Loucy (cell line): ENCODE measurements around the gene MECR.

Experiments
- EZH2phosphoT487 ChIP-seq: fragments of 200-600 bp; IDR thresholded peaks from 2 replicates; pipeline ENCODE4 v1.6.1; 2018; ENCODE audit warnings: antibody characterized with exemption, mild to moderate bottlenecking, moderate library complexity, borderline replicate concordance
- TF ChIP-seq, protein P1 (sequence below): fragments of 200-600 bp; sonication (generic); conservative IDR thresholded peaks from 2 replicates; pipeline ENCODE4 v1.5.1; 2014; ENCODE audit warnings: mild to moderate bottlenecking, antibody characterized with exemption, low read length

GRCh38 chr1:29225361-29225760, 5.4 kb downstream of the MECR start:
- no peak for TF ChIP-seq EZH2phosphoT487
- TF ChIP-seq, protein P1, sequence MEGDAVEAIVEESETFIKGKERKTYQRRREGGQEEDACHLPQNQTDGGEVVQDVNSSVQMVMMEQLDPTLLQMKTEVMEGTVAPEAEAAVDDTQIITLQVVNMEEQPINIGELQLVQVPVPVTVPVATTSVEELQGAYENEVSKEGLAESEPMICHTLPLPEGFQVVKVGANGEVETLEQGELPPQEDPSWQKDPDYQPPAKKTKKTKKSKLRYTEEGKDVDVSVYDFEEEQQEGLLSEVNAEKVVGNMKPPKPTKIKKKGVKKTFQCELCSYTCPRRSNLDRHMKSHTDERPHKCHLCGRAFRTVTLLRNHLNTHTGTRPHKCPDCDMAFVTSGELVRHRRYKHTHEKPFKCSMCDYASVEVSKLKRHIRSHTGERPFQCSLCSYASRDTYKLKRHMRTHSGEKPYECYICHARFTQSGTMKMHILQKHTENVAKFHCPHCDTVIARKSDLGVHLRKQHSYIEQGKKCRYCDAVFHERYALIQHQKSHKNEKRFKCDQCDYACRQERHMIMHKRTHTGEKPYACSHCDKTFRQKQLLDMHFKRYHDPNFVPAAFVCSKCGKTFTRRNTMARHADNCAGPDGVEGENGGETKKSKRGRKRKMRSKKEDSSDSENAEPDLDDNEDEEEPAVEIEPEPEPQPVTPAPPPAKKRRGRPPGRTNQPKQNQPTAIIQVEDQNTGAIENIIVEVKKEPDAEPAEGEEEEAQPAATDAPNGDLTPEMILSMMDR = no peak
